PC-3 (cell line): Measurements from ENCODE around the gene CDRT4. TPM values are rescaled to one million over a fixed set of nuclear protein-coding genes. Genes with fewer than 3 reads are reported as not detected.

Experiments used
- ATAC-seq: fragments of 200-7000 bp; cut with Tn5 transposase; 2 replicates; pipeline ENCODE4 v1.9.1; 2020; ENCODE audit warnings: mild to moderate bottlenecking, moderate library complexity
- BruUV-seq: library from RNA; stranded (reverse); fragments of 400-500 nt; replicated peaks from 2 replicates; lab custom pipeline; 2021; lab: Mats Ljungman, UMichigan
- CTCF ChIA-PET: fragments of 300-600 bp; sonication (Branson Sonifier 250); formaldehyde crosslinking; loops from one replicate; lab custom pipeline; 2022; ENCODE audit warnings: antibody characterized with exemption; lab: Charles Lee
- POLR2A ChIA-PET: fragments of 300-600 bp; sonication (Branson Sonifier 250); formaldehyde crosslinking; loops from one replicate; lab custom pipeline; 2022; ENCODE audit warnings: antibody characterized with exemption; ENCODE audit not compliant: unreplicated experiment; lab: Charles Lee
- DNase-seq: peaks from one replicate; pipeline ENCODE4 v3.0.0-alpha.2; 2015
- H2AFZ ChIP-seq: fragments of 300-600 bp; sonication (generic); 2 replicates; pipeline ENCODE4 v1.6.0; 2016; ENCODE audit warnings: antibody characterized with exemption, low read length
- H3F3A ChIP-seq: fragments of 300-600 bp; sonication (generic); one replicate; pipeline ENCODE4 v1.6.0; 2017; ENCODE audit warnings: antibody characterized with exemption, low read length, control low read depth, mild to moderate bottlenecking; ENCODE audit not compliant: unreplicated experiment
- H3K27ac ChIP-seq: fragments of 300-600 bp; sonication (generic); 2 replicates; pipeline ENCODE4 v1.5.1; 2016; ENCODE audit warnings: mild to moderate bottlenecking, low read length
- H3K27me3 ChIP-seq: fragments of 300-600 bp; sonication (generic); 2 replicates; pipeline ENCODE4 v1.6.1; 2016; ENCODE audit warnings: low read length, mixed read lengths
- H3K36me3 ChIP-seq: fragments of 300-600 bp; sonication (generic); 2 replicates; pipeline ENCODE4 v1.6.1; 2016; ENCODE audit warnings: low read depth, mixed run types, low read length, mixed read lengths
- H3K4me1 ChIP-seq: fragments of 300-600 bp; sonication (generic); 2 replicates; pipeline ENCODE4 v1.5.1; 2016; ENCODE audit warnings: low read length; ENCODE audit not compliant: insufficient read depth
- H3K4me2 ChIP-seq: fragments of 300-600 bp; sonication (generic); 2 replicates; pipeline ENCODE4 v1.6.0; 2016; ENCODE audit warnings: low read length
- H3K4me3 ChIP-seq: fragments of 300-600 bp; sonication (generic); 2 replicates; pipeline ENCODE4 v1.5.1; 2016; ENCODE audit warnings: mild to moderate bottlenecking, low read length, mixed read lengths
- H3K79me2 ChIP-seq: fragments of 300-600 bp; sonication (generic); 2 replicates; pipeline ENCODE4 v1.6.1; 2017; ENCODE audit warnings: low read length, mixed read lengths
- H3K9ac ChIP-seq: fragments of 300-600 bp; sonication (generic); 2 replicates; pipeline ENCODE4 v1.6.0; 2016; ENCODE audit warnings: mild to moderate bottlenecking, low read length
- H3K9me2 ChIP-seq: fragments of 300-600 bp; sonication (generic); replicated peaks from 2 replicates; pipeline ENCODE4 v1.6.1; 2016; ENCODE audit warnings: mixed run types, low read length, mixed read lengths
- H3K9me3 ChIP-seq: fragments of 300-600 bp; sonication (generic); 2 replicates; pipeline ENCODE4 v1.6.1; 2016; ENCODE audit warnings: low read length, mixed read lengths
- H4K20me1 ChIP-seq: fragments of 300-600 bp; sonication (generic); 2 replicates; pipeline ENCODE4 v1.6.1; 2016; ENCODE audit warnings: low read length, mixed read lengths
- CTCF ChIP-seq: fragments of 300-600 bp; sonication (generic); conservative IDR thresholded peaks from 2 replicates; pipeline ENCODE4 v1.5.1; 2017; ENCODE audit warnings: antibody characterized with exemption, low read depth, mild to moderate bottlenecking, low read length
- EZH2 ChIP-seq: fragments of 300-600 bp; sonication (generic); IDR thresholded peaks from one replicate; pipeline ENCODE4 v1.6.1; 2017; ENCODE audit warnings: antibody characterized with exemption, mild to moderate bottlenecking, low read length; ENCODE audit not compliant: unreplicated experiment
- EZH2phosphoT487 ChIP-seq: fragments of 300-600 bp; sonication (generic); IDR thresholded peaks from 2 replicates; pipeline ENCODE4 v1.6.1; 2018; ENCODE audit warnings: mild to moderate bottlenecking, antibody characterized with exemption, low read length, borderline replicate concordance
- intact Hi-C: fragments of 100-400 bp; cut with micrococcal nuclease; formaldehyde crosslinking; loops from 2 replicates; pipeline ENCODE4 v1.9.0; 2023
- total RNA-seq: library from RNA; depleted of rRNA; stranded (reverse); fragments of >200 nt; gene quantifications from 2 replicates; pipeline ENCODE4 v1.2.3, GENCODE V29; 2014

CDRT4 gene
- total RNA-seq, 1 experiment from 2014 or later: 5.0 TPM

DNA sequence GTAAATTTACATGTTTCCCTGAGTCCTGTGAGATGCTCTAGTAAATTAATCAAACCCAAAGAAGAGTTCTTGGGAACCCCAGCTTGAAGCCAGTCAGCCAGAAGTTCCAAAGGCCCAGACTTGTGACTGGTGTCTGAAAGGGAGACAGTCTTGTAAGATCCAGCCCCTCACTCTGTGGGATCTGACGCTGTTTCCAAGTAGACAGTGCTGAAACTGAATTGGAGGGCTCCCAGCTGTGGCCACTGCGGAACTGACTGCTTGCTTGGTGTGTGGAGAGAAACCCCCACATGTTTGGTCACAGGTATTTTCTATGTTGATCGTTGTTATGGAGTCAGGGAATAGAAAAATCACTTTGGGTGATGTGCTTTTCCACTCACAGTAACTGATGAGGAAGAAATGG lies 5.5 kb upstream of the CDRT4 start:
- Histone ChIP-seq H3K4me1 (no peaks in the 10 kb centered on the region), H3K9ac (no peak overlapping the region), H3K27ac (no peak overlapping the region), H3K4me2 (no peak overlapping the region), H2AFZ (no peak overlapping the region), H3K27me3 (no peaks in the 10 kb centered on the region), H3F3A (no peaks in the 10 kb centered on the region), H4K20me1 (no peaks in the 10 kb centered on the region), H3K9me2 (no peaks in the 10 kb centered on the region), H3K36me3 (no peaks in the 10 kb centered on the region), H3K9me3 (no peaks in the 10 kb centered on the region), H3K4me3 (no peak overlapping the region), H3K79me2 (no peaks in the 10 kb centered on the region)
- no peak for ATAC-seq
- DNase-seq: no peak
- ChIA-PET CTCF (no interaction called here), POLR2A (no interaction called here)
- no TSS peak for BruUV-seq
- TF ChIP-seq EZH2 (no peak), EZH2phosphoT487 (no peak), CTCF (no peak)
- intact Hi-C loops: no loop called here

DNA sequence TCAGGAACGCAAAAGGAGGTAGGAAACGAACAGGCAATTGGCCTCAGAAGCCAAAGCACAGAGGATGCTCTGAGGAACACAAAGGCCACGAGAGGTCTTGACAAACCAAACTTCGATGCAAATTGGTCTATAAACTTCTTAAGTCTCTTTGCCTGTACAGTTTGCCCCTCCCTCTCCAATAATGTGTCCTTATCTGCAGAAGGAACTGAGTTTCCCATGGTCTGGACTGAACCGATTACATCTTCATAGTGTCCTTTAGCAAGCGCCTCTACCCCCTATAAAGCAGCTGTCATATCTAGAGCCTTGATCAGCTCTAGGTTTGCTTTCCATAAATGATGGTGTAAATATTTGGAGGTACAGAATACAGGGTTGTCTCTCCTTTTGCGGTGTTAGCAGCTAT lies 3.1 kb upstream of the CDRT4 start:
- Histone ChIP-seq H3K9me3 (no peaks in the 10 kb centered on the region), H4K20me1 (no peaks in the 10 kb centered on the region), H3K4me2 (no peak overlapping the region), H3K27me3 (no peaks in the 10 kb centered on the region), H3K36me3 (no peaks in the 10 kb centered on the region), H3F3A (no peaks in the 10 kb centered on the region), H3K9ac (no peak overlapping the region), H3K79me2 (no peaks in the 10 kb centered on the region), H3K4me3 (no peak overlapping the region), H3K9me2 (no peaks in the 10 kb centered on the region), H3K27ac (no peak overlapping the region), H2AFZ (no peak overlapping the region), H3K4me1 (no peaks in the 10 kb centered on the region)
- CTCF ChIA-PET: no interaction called here
- TF ChIP-seq EZH2phosphoT487 (no peak), EZH2 (no peak), CTCF (no peak)
- no peak for DNase-seq
- BruUV-seq: no TSS peak
- POLR2A ChIA-PET: no interaction called here
- ATAC-seq: no peak
- intact Hi-C loops: no loop called here

DNA sequence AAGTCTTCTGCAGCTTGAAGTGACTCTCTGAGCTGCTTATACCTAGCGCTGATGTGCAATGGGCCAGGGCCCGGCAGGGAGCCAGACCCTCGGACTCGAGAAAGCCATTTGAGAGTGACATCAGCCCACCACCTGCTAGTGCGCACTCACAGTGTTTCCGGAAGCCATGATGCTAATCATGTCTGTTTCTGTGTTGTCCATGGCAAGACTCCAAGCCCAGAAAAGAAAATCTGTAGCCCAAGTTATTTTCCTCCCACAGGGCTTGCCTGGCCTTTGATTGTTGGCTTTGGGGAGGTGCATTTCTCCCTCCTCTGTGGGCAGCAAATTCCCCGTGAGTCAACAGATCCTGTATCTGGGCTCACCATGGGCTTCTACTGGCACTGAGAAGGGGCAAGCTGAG lies 1.8 kb upstream of the CDRT4 start:
- Histone ChIP-seq H3K79me2 (no peaks in the 10 kb centered on the region), H3K27ac (no peak overlapping the region), H3K4me2 (no peak overlapping the region), H3K36me3 (no peaks in the 10 kb centered on the region), H2AFZ (no peak overlapping the region), H3K4me3 (no peak overlapping the region), H3K27me3 (no peaks in the 10 kb centered on the region), H3K9me3 (no peaks in the 10 kb centered on the region), H3K9me2 (no peaks in the 10 kb centered on the region), H3F3A (no peaks in the 10 kb centered on the region), H4K20me1 (no peaks in the 10 kb centered on the region), H3K9ac (no peak overlapping the region), H3K4me1 (no peaks in the 10 kb centered on the region)
- DNase-seq (no peak), ATAC-seq (no peak)
- CTCF ChIA-PET: no interaction called here
- intact Hi-C loops: no loop called here
- no peak for TF ChIP-seq EZH2phosphoT487
- TF ChIP-seq CTCF: no peak
- no peak for TF ChIP-seq EZH2
- BruUV-seq: no TSS peak
- POLR2A ChIA-PET: no interaction called here
